Kidney (tissue), 14 donors: Measurements from ENCODE around the gene CLDN11. TPM values are rescaled to one million over a fixed set of nuclear protein-coding genes. Genes with fewer than 3 reads are reported as not detected.

Source experiments
- DNase-seq, 5 donors: peaks; one replicate each; pipeline ENCODE4 v3.0.0-alpha.2; 2013 to 2020
- FAIRE-seq: peaks from 2 replicates; lab custom pipeline; 2012; peaks lifted over from hg19 to GRCh38; lab: Jason Lieb, UNC
- H3K27ac ChIP-seq, 2 donors: one replicate each; pipeline ENCODE4 v1.7.0; 2013; ENCODE audit warnings: low read depth in 2 of 2, low read length in 2 of 2, inconsistent platforms in 1 of 2
- H3K27me3 ChIP-seq: one replicate; pipeline ENCODE4 v1.7.1; 2013; ENCODE audit warnings: low read length, inconsistent platforms; ENCODE audit not compliant: control insufficient read depth, insufficient read depth
- H3K36me3 ChIP-seq, 3 donors: one replicate each; pipeline versions ENCODE4 v1.7.0 to v1.7.1; 2013; ENCODE audit warnings: low read length in 3 of 3, control low read depth in 1 of 3, inconsistent platforms in 1 of 3; ENCODE audit not compliant: insufficient read depth in 3 of 3, control insufficient read depth in 2 of 3
- H3K4me1 ChIP-seq, 3 donors: one replicate each; pipeline versions ENCODE4 v1.7.0 to v1.7.1; 2013; ENCODE audit warnings: low read length in 3 of 3, inconsistent platforms in 1 of 3, low read depth in 1 of 3; ENCODE audit not compliant: control insufficient read depth in 2 of 3, insufficient read depth in 2 of 3
- H3K4me3 ChIP-seq, 3 donors: one replicate each; pipeline versions ENCODE4 v1.7.0 to v1.8.1; 2013; ENCODE audit warnings: low read length in 3 of 3, control low read depth in 1 of 3, inconsistent platforms in 1 of 3
- H3K9ac ChIP-seq, 3 donors: one replicate each; pipeline versions ENCODE4 v1.7.0 to v1.7.1; 2013; ENCODE audit warnings: low read length in 3 of 3, control low read depth in 1 of 3, inconsistent platforms in 1 of 3
- H3K9me3 ChIP-seq, 3 donors: one replicate each; pipeline versions ENCODE4 v1.7.0 to v1.7.1; 2013; ENCODE audit warnings: low read length in 3 of 3, control low read depth in 1 of 3, inconsistent platforms in 1 of 3; ENCODE audit not compliant: control insufficient read depth in 2 of 3, insufficient read depth in 1 of 3
- CTCF ChIP-seq: IDR thresholded peaks from 3 replicates; pipeline ENCODE4 v1.5.1; 2012; ENCODE audit warnings: mild to moderate bottlenecking, moderate library complexity, borderline replicate concordance; ENCODE audit not compliant: insufficient read depth; ENCODE audit errors: extremely low read depth
- intact Hi-C: fragments of 100-400 bp; cut with DNase I; formaldehyde crosslinking; loops from one replicate; pipeline ENCODE4 v1.11.1; 2022
- polyA plus RNA-seq: library from polyadenylated mRNA; stranded (reverse); fragments of 350-450 nt; fragmentation: Illumina TruSeq; extraction: RNeasy Lipid Tissue Mini Kit (QIAGEN cat#74804); gene quantifications from one replicate; pipeline ENCODE4 v1.2.3, GENCODE V29; 2014; ENCODE audit warnings: low read depth, low replicate concordance; ENCODE audit not compliant: insufficient read depth
- total RNA-seq: library from RNA; stranded (reverse); fragmentation: NEBNext Ultra II Directional; extraction: Animal tissue kit (Norgen Biotek cat#: 25700); gene quantifications from one replicate; pipeline ENCODE4 v1.2.1, GENCODE V29; 2021
- donor health status: control.
- donor health status: control.
- donor health status: control.
- donor health status: control.
- donor health status: control.
- donor health status: DM: yes; HTN: yes; CAD: no.
- donor health status: Normal renal cell carcinoma (clear cell type).

CLDN11 gene
- total and polyA plus RNA-seq, 2 donors from 2014 or later: 1.6 to 2.4 TPM

- Histone ChIP-seq H3K27me3 (no peaks in the 10 kb centered on the region), H3K9me3 (no peaks in the 10 kb centered on the region), H3K4me1 (no peaks in the 10 kb centered on the region), H3K36me3 (peaks cover 2 to 27% (median 12%) of the 10 kb centered on the region in 3 donors), H3K9ac (no peak overlapping the region), H3K4me3 (no peak overlapping the region), H3K27ac (no peak overlapping the region)
- FAIRE-seq (no peak), DNase-seq (no peak)
- intact Hi-C loops: no loop called here
- no peak for TF ChIP-seq CTCF
Observed at GRCh38 chr3:170387950-170388349, 30.7 kb upstream of the CLDN11 start.

- Histone ChIP-seq H3K9ac (no peak overlapping the region), H3K27me3 (no peaks in the 10 kb centered on the region), H3K4me1 (no peaks in the 10 kb centered on the region), H3K9me3 (no peaks in the 10 kb centered on the region), H3K4me3 (no peak overlapping the region), H3K27ac (no peak overlapping the region), H3K36me3 (peaks cover 0 to 15% (median 10%) of the 10 kb centered on the region in 3 donors)
- TF ChIP-seq CTCF: no peak
- no peak for DNase-seq
- FAIRE-seq: no peak
- intact Hi-C loops: no loop called here
Observed at GRCh38 chr3:170391108-170391507, 27.6 kb upstream of the CLDN11 start.

GRCh38 chr3:170397685-170398084 is 21.0 kb upstream of the CLDN11 start:
- DNase-seq (no peak), FAIRE-seq (no peak)
- no peaks in the 10 kb centered on the region for H3K9me3 ChIP-seq
- no peak overlapping the region for H3K4me3 ChIP-seq
- H3K27ac ChIP-seq: no peak overlapping the region
- intact Hi-C loops: no loop called here
- H3K36me3 ChIP-seq: peaks cover 0 to 4% (median 3%) of the 10 kb centered on the region in 3 donors
- no peak overlapping the region for H3K9ac ChIP-seq
- H3K27me3 ChIP-seq: no peaks in the 10 kb centered on the region
- no peaks in the 10 kb centered on the region for H3K4me1 ChIP-seq
- no peak for TF ChIP-seq CTCF

- no peak overlapping the region for H3K9ac ChIP-seq
- intact Hi-C loops: loop anchor here (10.0 kb wide), 1 partner anchor 90 kb away; no protein-coding TSS in a partner anchor
- no peaks in the 10 kb centered on the region for H3K36me3 ChIP-seq
- no peak overlapping the region for H3K4me3 ChIP-seq
- DNase-seq: no peak
- H3K27me3 ChIP-seq: no peaks in the 10 kb centered on the region
- no peak overlapping the region for H3K27ac ChIP-seq
- no peak for FAIRE-seq
- no peak for TF ChIP-seq CTCF
- H3K9me3 ChIP-seq: no peaks in the 10 kb centered on the region
- H3K4me1 ChIP-seq: no peaks in the 10 kb centered on the region
Observed at GRCh38 chr3:170405101-170405500, 13.6 kb upstream of the CLDN11 start.
